A549 (cell line): ENCODE results near the gene VAMP1.

Source experiments
- CEBPB ChIP-seq, 2 experiments: fragments of >200 bp in 1 of 2; sonication (Bioruptor Twin) in 1 of 2; formaldehyde crosslinking in 1 of 2; IDR thresholded peaks; 2 replicates each; pipeline ENCODE4 v1.6.1; 2012 to 2016
- CTCF ChIP-seq: fragments of >200 bp; sonication (Bioruptor Twin); formaldehyde crosslinking; IDR thresholded peaks from 3 replicates; pipeline ENCODE4 v1.5.1; 2016
- EP300 ChIP-seq, 2 experiments: fragments of >200 bp; sonication (Bioruptor Twin); formaldehyde crosslinking; IDR thresholded peaks; 2 replicates in 1 of 2; 3 replicates in 1 of 2; pipeline ENCODE4 v1.6.1; 2016 to 2017
- HOXB5 ChIP-seq: fragments of 250-450 bp; sonication (Bioruptor Pico); IDR thresholded peaks from 2 replicates; pipeline ENCODE4 v1.5.0; 2020; ENCODE audit warnings: mild to moderate bottlenecking, moderate library complexity
- KDM5A ChIP-seq: fragments of 200-600 bp; sonication (generic); IDR thresholded peaks from 2 replicates; pipeline ENCODE4 v1.6.1; 2016; ENCODE audit warnings: antibody characterized with exemption, mild to moderate bottlenecking
- MAZ ChIP-seq: fragments of 150-350 bp; IDR thresholded peaks from 2 replicates; pipeline ENCODE4 v1.6.1; 2014; ENCODE audit warnings: antibody characterized with exemption, low read depth, low read length, borderline replicate concordance
- NPAS2 ChIP-seq: fragments of 250-450 bp; sonication (Bioruptor Pico); IDR thresholded peaks from 2 replicates; pipeline ENCODE4 v1.8.0; 2022; ENCODE audit warnings: mild to moderate bottlenecking, moderate library complexity, borderline replicate concordance
- POLR2AphosphoS2 ChIP-seq: conservative IDR thresholded peaks from 2 replicates; pipeline ENCODE4 v1.6.1; 2012; ENCODE audit warnings: low read length, improper control_type of control experiment, inconsistent platforms

DNA sequence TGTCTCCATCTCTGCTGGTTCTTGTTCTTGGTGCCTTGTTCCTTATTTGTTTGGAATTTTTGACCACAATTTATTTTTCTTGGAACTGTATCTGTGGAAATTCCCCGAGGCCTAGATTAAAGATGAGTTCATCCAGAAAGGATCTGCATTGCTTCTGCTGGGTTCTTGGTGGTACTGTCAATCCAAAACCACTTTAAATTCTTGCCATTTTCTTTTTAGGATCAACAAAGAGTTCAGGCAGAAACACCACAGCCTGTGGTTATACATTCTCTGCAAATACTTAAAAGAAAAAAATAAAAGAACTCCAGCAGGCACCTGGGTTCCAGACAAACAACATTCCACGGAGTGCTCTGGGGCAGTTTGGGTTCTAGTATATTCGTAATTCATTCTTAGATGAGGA, 6.0 kb upstream of the VAMP1 start:
- TF ChIP-seq CTCF (no peak), HOXB5 (CRISPR knock-in tag) (no peak), CEBPB (IDR thresholded peaks at IDR 0.05) (no peak), MAZ (no peak), NPAS2 (no peak), KDM5A (no peak), POLR2AphosphoS2 (no peak), EP300 (IDR thresholded peaks at IDR 0.05) (no peak)
